PC-9 (cell line): ENCODE results near the gene TMEM132D. TPM values are rescaled to one million over a fixed set of nuclear protein-coding genes. Genes with fewer than 3 reads are reported as not detected.

Experiments used
- BruUV-seq: library from RNA; stranded (reverse); fragments of 400-500 nt; replicated peaks from 2 replicates; lab custom pipeline; 2021; lab: Mats Ljungman, UMichigan
- CTCF ChIA-PET: fragments of 300-600 bp; sonication (Branson Sonifier 250); formaldehyde crosslinking; loops from one replicate; lab custom pipeline; 2022; ENCODE audit warnings: antibody characterized with exemption; lab: Charles Lee
- POLR2A ChIA-PET: fragments of 300-600 bp; sonication (Branson Sonifier 250); formaldehyde crosslinking; loops from one replicate; lab custom pipeline; 2022; ENCODE audit warnings: antibody characterized with exemption; ENCODE audit not compliant: unreplicated experiment; lab: Charles Lee
- DNase-seq, 2 experiments: peaks; one replicate each; pipeline versions ENCODE4 v3.0.0 to v3.0.0-alpha.2; 2015 to 2022; ENCODE audit warnings: mixed read lengths in 1 of 2
- H2AFZ ChIP-seq: fragments of 200-600 bp; sonication (generic); 2 replicates; pipeline ENCODE4 v1.8.1; 2017; ENCODE audit warnings: antibody characterized with exemption
- H3F3A ChIP-seq: fragments of 200-600 bp; sonication (generic); 2 replicates; pipeline ENCODE4 v1.8.1; 2017; ENCODE audit warnings: antibody characterized with exemption, mild to moderate bottlenecking, low read depth; ENCODE audit not compliant: insufficient read depth
- H3K27ac ChIP-seq: fragments of 200-600 bp; sonication (generic); 2 replicates; pipeline ENCODE4 v1.6.1; 2016; ENCODE audit warnings: mixed run types
- H3K27me3 ChIP-seq: fragments of 200-600 bp; sonication (generic); 2 replicates; pipeline ENCODE4 v1.6.1; 2016; ENCODE audit warnings: low read depth, mixed run types; ENCODE audit not compliant: insufficient read depth
- H3K36me3 ChIP-seq: fragments of 200-600 bp; sonication (generic); 2 replicates; pipeline ENCODE4 v1.6.1; 2016; ENCODE audit warnings: low read depth, mixed run types
- H3K4me1 ChIP-seq: fragments of 200-600 bp; sonication (generic); replicated peaks from 2 replicates; pipeline ENCODE4 v1.6.1; 2016; ENCODE audit warnings: mixed run types; ENCODE audit not compliant: insufficient read depth
- H3K4me2 ChIP-seq: fragments of 200-600 bp; sonication (generic); 2 replicates; pipeline ENCODE4 v1.6.1; 2017; ENCODE audit warnings: mixed run types
- H3K4me3 ChIP-seq: fragments of 200-600 bp; sonication (generic); 2 replicates; pipeline ENCODE4 v1.6.1; 2016; ENCODE audit warnings: mixed run types
- H3K79me2 ChIP-seq: fragments of 200-600 bp; sonication (generic); 2 replicates; pipeline ENCODE4 v1.6.1; 2017; ENCODE audit warnings: low read depth, mixed run types
- H3K9me2 ChIP-seq: fragments of 200-600 bp; sonication (generic); 2 replicates; pipeline ENCODE4 v1.8.1; 2017; ENCODE audit warnings: mild to moderate bottlenecking; ENCODE audit not compliant: insufficient read depth
- H3K9me3 ChIP-seq: fragments of 200-600 bp; sonication (generic); 2 replicates; pipeline ENCODE4 v1.8.1; 2016; ENCODE audit warnings: low read depth; ENCODE audit not compliant: insufficient read depth
- H4K20me1 ChIP-seq: fragments of 200-600 bp; sonication (generic); 2 replicates; pipeline ENCODE4 v1.8.1; 2017; ENCODE audit not compliant: insufficient read depth
- EZH2 ChIP-seq: fragments of 200-600 bp; sonication (generic); IDR thresholded peaks from 2 replicates; pipeline ENCODE4 v1.8.0; 2017; ENCODE audit warnings: antibody characterized with exemption, low read depth
- intact Hi-C: fragments of 100-400 bp; cut with micrococcal nuclease; formaldehyde crosslinking; loops from one replicate; pipeline ENCODE4 v1.10.0; 2022; ENCODE audit not compliant: unreplicated experiment
- total RNA-seq: library from RNA; stranded (reverse); gene quantifications from 2 replicates; pipeline ENCODE4 v1.2.3, GENCODE V29; 2021
- TF ChIP-seq, protein P1 (sequence below): fragments of 200-600 bp; sonication (generic); conservative IDR thresholded peaks from 2 replicates; pipeline ENCODE4 v1.6.1; 2017; ENCODE audit warnings: mixed run types, antibody characterized with exemption, mild to moderate bottlenecking, moderate library complexity

TMEM132D gene
- total RNA-seq, 1 experiment from 2014 or later, result not detected

- DNase-seq, result no peak
- TF ChIP-seq, protein P1, sequence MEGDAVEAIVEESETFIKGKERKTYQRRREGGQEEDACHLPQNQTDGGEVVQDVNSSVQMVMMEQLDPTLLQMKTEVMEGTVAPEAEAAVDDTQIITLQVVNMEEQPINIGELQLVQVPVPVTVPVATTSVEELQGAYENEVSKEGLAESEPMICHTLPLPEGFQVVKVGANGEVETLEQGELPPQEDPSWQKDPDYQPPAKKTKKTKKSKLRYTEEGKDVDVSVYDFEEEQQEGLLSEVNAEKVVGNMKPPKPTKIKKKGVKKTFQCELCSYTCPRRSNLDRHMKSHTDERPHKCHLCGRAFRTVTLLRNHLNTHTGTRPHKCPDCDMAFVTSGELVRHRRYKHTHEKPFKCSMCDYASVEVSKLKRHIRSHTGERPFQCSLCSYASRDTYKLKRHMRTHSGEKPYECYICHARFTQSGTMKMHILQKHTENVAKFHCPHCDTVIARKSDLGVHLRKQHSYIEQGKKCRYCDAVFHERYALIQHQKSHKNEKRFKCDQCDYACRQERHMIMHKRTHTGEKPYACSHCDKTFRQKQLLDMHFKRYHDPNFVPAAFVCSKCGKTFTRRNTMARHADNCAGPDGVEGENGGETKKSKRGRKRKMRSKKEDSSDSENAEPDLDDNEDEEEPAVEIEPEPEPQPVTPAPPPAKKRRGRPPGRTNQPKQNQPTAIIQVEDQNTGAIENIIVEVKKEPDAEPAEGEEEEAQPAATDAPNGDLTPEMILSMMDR, result no peak
- no peak for TF ChIP-seq EZH2
- H3K36me3 ChIP-seq, result no peaks in the 10 kb centered on the region
- H3K4me2 ChIP-seq, result no peak overlapping the region
- no peaks in the 10 kb centered on the region for H3K27me3 ChIP-seq
- H4K20me1 ChIP-seq, result no peaks in the 10 kb centered on the region
- no TSS peak for BruUV-seq
- no peak overlapping the region for H3K27ac ChIP-seq
- no peaks in the 10 kb centered on the region for H3K9me2 ChIP-seq
- CTCF ChIA-PET, result no interaction called here
- intact Hi-C loops, result no loop called here
- H3F3A ChIP-seq, result no peaks in the 10 kb centered on the region
- no peak overlapping the region for H2AFZ ChIP-seq
- no peaks in the 10 kb centered on the region for H3K4me1 ChIP-seq
- POLR2A ChIA-PET, result no interaction called here
- no peaks in the 10 kb centered on the region for H3K9me3 ChIP-seq
- H3K4me3 ChIP-seq, result no peak overlapping the region
- no peaks in the 10 kb centered on the region for H3K79me2 ChIP-seq
Measured at GRCh38 chr12:129160282-129160681, 743.5 kb downstream of the TMEM132D start.

GRCh38 chr12:129152351-129153104 is 751.3 kb downstream of the TMEM132D start:
- no peaks in the 10 kb centered on the region for H4K20me1 ChIP-seq
- ChIA-PET CTCF (no interaction called here), POLR2A (no interaction called here)
- no TSS peak for BruUV-seq
- no peaks in the 10 kb centered on the region for H3K9me2 ChIP-seq
- no peak overlapping the region for H3K27ac ChIP-seq
- H3K79me2 ChIP-seq, result no peaks in the 10 kb centered on the region
- H3K4me3 ChIP-seq, result no peak overlapping the region
- no peak overlapping the region for H3K4me2 ChIP-seq
- TF ChIP-seq EZH2, result no peak
- TF ChIP-seq, protein P1, result no peak
- no peaks in the 10 kb centered on the region for H3K4me1 ChIP-seq
- H3K9me3 ChIP-seq, result no peaks in the 10 kb centered on the region
- intact Hi-C loops, result no loop called here
- H2AFZ ChIP-seq, result no peak overlapping the region
- H3F3A ChIP-seq, result no peaks in the 10 kb centered on the region
- peaks cover 47% of the 10 kb centered on the region for H3K27me3 ChIP-seq
- H3K36me3 ChIP-seq, result no peaks in the 10 kb centered on the region
- DNase-seq, result no peak

GRCh38 chr12:129150721-129151120 is 753.1 kb downstream of the TMEM132D start:
- no peak overlapping the region for H3K4me2 ChIP-seq
- no peaks in the 10 kb centered on the region for H3F3A ChIP-seq
- H3K9me2 ChIP-seq, result no peaks in the 10 kb centered on the region
- DNase-seq, result no peak
- H3K9me3 ChIP-seq, result no peaks in the 10 kb centered on the region
- ChIA-PET CTCF (no interaction called here), POLR2A (no interaction called here)
- no peak overlapping the region for H3K27ac ChIP-seq
- peaks cover 47% of the 10 kb centered on the region for H3K27me3 ChIP-seq
- TF ChIP-seq EZH2, result no peak
- TF ChIP-seq, protein P1, result no peak
- H4K20me1 ChIP-seq, result no peaks in the 10 kb centered on the region
- intact Hi-C loops, result no loop called here
- no peaks in the 10 kb centered on the region for H3K36me3 ChIP-seq
- H3K4me1 ChIP-seq, result no peaks in the 10 kb centered on the region
- no TSS peak for BruUV-seq
- no peaks in the 10 kb centered on the region for H3K79me2 ChIP-seq
- no peak overlapping the region for H3K4me3 ChIP-seq
- no peak overlapping the region for H2AFZ ChIP-seq
